Measurements from ENCODE around the gene GPR12. TPM values are rescaled to one million over a fixed set of nuclear protein-coding genes. Genes with fewer than 3 reads are reported as not detected.

The GPR12 gene
- total RNA-seq, 4 donors from 2014 or later: 3.9 to 16.6 (median 6.8) TPM

GRCh38 chr13:26711211-26711610, 49.4 kb downstream of the GPR12 start:
- Histone ChIP-seq H3K4me3 (no peak overlapping the region), H3K27me3 (peaks cover 14% of the 10 kb centered on the region), H3K27ac (no peak overlapping the region), H3K36me3 (no peaks in the 10 kb centered on the region), H3K9me3 (no peaks in the 10 kb centered on the region), H3K4me1 (no peaks in the 10 kb centered on the region)
- DNase-seq (ENCODE audit: low spot score in 2 of 2): no peak
- TF ChIP-seq CTCF (IDR thresholded peaks at IDR 0.05) (no peak), EP300 (IDR thresholded peaks at IDR 0.05) (no peak), POLR2AphosphoS5 (IDR thresholded peaks at IDR 0.05) (no peak), POLR2A (IDR thresholded peaks at IDR 0.05) (no peak)
- WGBS: 45% methylated on average over 4 of the region's 4 CpGs

- Histone ChIP-seq H3K9me3 (no peaks in the 10 kb centered on the region), H3K27ac (no peak overlapping the region), H3K4me3 (no peak overlapping the region), H3K36me3 (no peaks in the 10 kb centered on the region), H3K27me3 (peaks cover 19% of the 10 kb centered on the region), H3K4me1 (no peaks in the 10 kb centered on the region)
- WGBS: 62% methylated on average over 11 of the region's 13 CpGs
- TF ChIP-seq EP300 (IDR thresholded peaks at IDR 0.05) (no peak), CTCF (IDR thresholded peaks at IDR 0.05) (no peak), POLR2AphosphoS5 (IDR thresholded peaks at IDR 0.05) (no peak), POLR2A (IDR thresholded peaks at IDR 0.05) (no peak)
- no peak for DNase-seq (ENCODE audit: low spot score in 2 of 2)
These were observed 50.4 kb downstream of the GPR12 start for GRCh38 chr13:26710166-26710565.

- TF ChIP-seq POLR2A (IDR thresholded peaks at IDR 0.05) (no peak), EP300 (IDR thresholded peaks at IDR 0.05) (no peak), POLR2AphosphoS5 (IDR thresholded peaks at IDR 0.05) (no peak), CTCF (IDR thresholded peaks at IDR 0.05) (no peak)
- WGBS: 83% methylated on average over 7 of the region's 7 CpGs
These were observed 51.1 kb downstream of the GPR12 start for GRCh38 chr13:26709461-26709860.

GRCh38 chr13:26708007-26708297, 52.6 kb downstream of the GPR12 start:
- TF ChIP-seq POLR2A (IDR thresholded peaks at IDR 0.05): no peak
- TF ChIP-seq EP300 (IDR thresholded peaks at IDR 0.05): no peak
- TF ChIP-seq POLR2AphosphoS5 (IDR thresholded peaks at IDR 0.05): no peak
- TF ChIP-seq CTCF (IDR thresholded peaks at IDR 0.05): no peak
- H3K4me1 ChIP-seq: no peaks in the 10 kb centered on the region
- no peak for DNase-seq (ENCODE audit: low spot score in 2 of 2)
- 78% methylated on average over 6 of the region's 6 CpGs for WGBS
- H3K27me3 ChIP-seq: peaks cover 19% of the 10 kb centered on the region
- no peak overlapping the region for H3K4me3 ChIP-seq
- H3K27ac ChIP-seq: no peak overlapping the region
- no peaks in the 10 kb centered on the region for H3K36me3 ChIP-seq
- H3K9me3 ChIP-seq: no peaks in the 10 kb centered on the region

More at GRCh38 chr13:26709461-26709860, 51.1 kb downstream of the GPR12 start:
- Histone ChIP-seq H3K36me3 (no peaks in the 10 kb centered on the region), H3K4me1 (no peaks in the 10 kb centered on the region), H3K9me3 (no peaks in the 10 kb centered on the region), H3K4me3 (no peak overlapping the region), H3K27me3 (peaks cover 19% of the 10 kb centered on the region), H3K27ac (no peak overlapping the region)
- DNase-seq (ENCODE audit: low spot score in 2 of 2): no peak

GRCh38 chr13:26707122-26708006, 53.2 kb downstream of the GPR12 start:
- DNase-seq (ENCODE audit: low spot score in 2 of 2): no peak
- Histone ChIP-seq H3K36me3 (no peaks in the 10 kb centered on the region), H3K27me3 (peaks cover 19% of the 10 kb centered on the region), H3K27ac (no peak overlapping the region), H3K4me3 (no peak overlapping the region), H3K4me1 (no peaks in the 10 kb centered on the region), H3K9me3 (no peaks in the 10 kb centered on the region)
- 35% methylated on average over 8 of the region's 13 CpGs for WGBS
- TF ChIP-seq POLR2AphosphoS5 (IDR thresholded peaks at IDR 0.05) (no peak), CTCF (IDR thresholded peaks at IDR 0.05) (peak; percentile 26 to 58), EP300 (IDR thresholded peaks at IDR 0.05) (no peak), POLR2A (IDR thresholded peaks at IDR 0.05) (no peak)
